Activated gamma-delta T cell treated with Interleukin-2 at 50 U/mL for 16 hours (primary cell): ENCODE results near the gene FRAS1.

Source experiments
- DNase-seq: peaks from one replicate; pipeline ENCODE4 v3.0.0-alpha.2; 2020

The FRAS1 gene

GRCh38 chr4:78560296-78560963, 503.3 kb downstream of the FRAS1 start:
- DNase-seq, result no peak

- DNase-seq, result no peak
Measured at GRCh38 chr4:78561677-78562076, 504.6 kb downstream of the FRAS1 start.

- DNase-seq, result no peak
Measured at GRCh38 chr4:78562687-78563086, 505.6 kb downstream of the FRAS1 start.

- DNase-seq, result no peak
Measured at GRCh38 chr4:78565971-78566372, 508.8 kb downstream of the FRAS1 start.

- no peak for DNase-seq
Measured at GRCh38 chr4:78566834-78567499, 509.8 kb downstream of the FRAS1 start.

GRCh38 chr4:78567500-78568060, 510.5 kb downstream of the FRAS1 start:
- no peak for DNase-seq

- DNase-seq, result no peak
Measured at GRCh38 chr4:78568640-78569305, 511.6 kb downstream of the FRAS1 start.

GRCh38 chr4:78569306-78569821, 512.2 kb downstream of the FRAS1 start:
- no peak for DNase-seq

GRCh38 chr4:78570117-78570516, 513.0 kb downstream of the FRAS1 start:
- DNase-seq, result no peak

- DNase-seq, result no peak
Measured at GRCh38 chr4:78571804-78572203, 514.7 kb downstream of the FRAS1 start.

GRCh38 chr4:78578674-78579425, 521.7 kb downstream of the FRAS1 start:
- no peak for DNase-seq

GRCh38 chr4:78581618-78582017, 524.5 kb downstream of the FRAS1 start:
- no peak for DNase-seq

- no peak for DNase-seq
Measured at GRCh38 chr4:78584863-78585547, 527.9 kb downstream of the FRAS1 start.

GRCh38 chr4:78585633-78586032, 528.5 kb downstream of the FRAS1 start:
- no peak for DNase-seq

GRCh38 chr4:78588894-78589545, 531.9 kb downstream of the FRAS1 start:
- no peak for DNase-seq

GRCh38 chr4:78591404-78591803, 534.3 kb downstream of the FRAS1 start:
- no peak for DNase-seq

GRCh38 chr4:78592088-78592783, 535.1 kb downstream of the FRAS1 start:
- DNase-seq, result no peak
